ENCODE measurements around the gene MED13L.

DNA sequence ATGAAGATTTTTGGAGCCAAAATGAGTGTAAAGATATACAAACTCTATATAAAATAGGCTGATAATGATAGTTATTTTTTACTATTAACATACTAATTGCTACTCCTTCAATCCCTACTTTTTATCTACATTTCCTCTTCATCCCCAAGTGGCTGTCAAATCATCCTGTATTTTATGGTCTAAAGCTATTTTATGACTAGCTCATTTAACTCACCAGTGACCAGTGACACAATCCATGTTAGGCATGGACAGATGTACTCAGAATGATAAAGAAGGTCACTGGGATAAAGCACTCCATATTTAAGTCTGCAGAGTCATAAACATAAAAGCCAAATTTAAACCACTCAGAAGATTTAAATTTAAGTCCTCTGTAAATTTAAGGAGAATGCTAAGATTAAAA, 183.0 kb downstream of the MED13L start:
- TF ChIP-seq, protein P1, sequence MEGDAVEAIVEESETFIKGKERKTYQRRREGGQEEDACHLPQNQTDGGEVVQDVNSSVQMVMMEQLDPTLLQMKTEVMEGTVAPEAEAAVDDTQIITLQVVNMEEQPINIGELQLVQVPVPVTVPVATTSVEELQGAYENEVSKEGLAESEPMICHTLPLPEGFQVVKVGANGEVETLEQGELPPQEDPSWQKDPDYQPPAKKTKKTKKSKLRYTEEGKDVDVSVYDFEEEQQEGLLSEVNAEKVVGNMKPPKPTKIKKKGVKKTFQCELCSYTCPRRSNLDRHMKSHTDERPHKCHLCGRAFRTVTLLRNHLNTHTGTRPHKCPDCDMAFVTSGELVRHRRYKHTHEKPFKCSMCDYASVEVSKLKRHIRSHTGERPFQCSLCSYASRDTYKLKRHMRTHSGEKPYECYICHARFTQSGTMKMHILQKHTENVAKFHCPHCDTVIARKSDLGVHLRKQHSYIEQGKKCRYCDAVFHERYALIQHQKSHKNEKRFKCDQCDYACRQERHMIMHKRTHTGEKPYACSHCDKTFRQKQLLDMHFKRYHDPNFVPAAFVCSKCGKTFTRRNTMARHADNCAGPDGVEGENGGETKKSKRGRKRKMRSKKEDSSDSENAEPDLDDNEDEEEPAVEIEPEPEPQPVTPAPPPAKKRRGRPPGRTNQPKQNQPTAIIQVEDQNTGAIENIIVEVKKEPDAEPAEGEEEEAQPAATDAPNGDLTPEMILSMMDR (optimal IDR thresholded peaks at IDR 0.05 in 1 of 3, IDR thresholded peaks at IDR 0.05 in 1 of 3, conservative IDR thresholded peaks at IDR 0.05 in 1 of 3; ENCODE audit: extremely low read depth in 1 of 3, insufficient read depth in 2 of 3, low read length in 3 of 3) = no peak
- no peak for TF ChIP-seq EZH2 (IDR thresholded peaks at IDR 0.05; ENCODE audit: low read length)

All from keratinocyte (primary cell).